Chondrocyte (in vitro differentiated cells): Measurements from ENCODE around the gene ERGIC3. TPM values are rescaled to one million over a fixed set of nuclear protein-coding genes. Genes with fewer than 3 reads are reported as not detected.
A peak's percentile ranks its signal among the peaks of the same experiment; 100 is the strongest.

ENCODE experiments used
- DNase-seq: peaks from one replicate; pipeline ENCODE4 v3.0.0; 2021; ENCODE audit warnings: mixed read lengths, low spot score
- H3K27ac Mint-ChIP-seq: one replicate; pipeline ENCODE4 v1.8.0; 2021; ENCODE audit warnings: mild to moderate bottlenecking, moderate library complexity, mixed read lengths; ENCODE audit not compliant: unreplicated experiment
- H3K27me3 Mint-ChIP-seq: 2 replicates; pipeline ENCODE4 v1.8.0; 2021; ENCODE audit warnings: low read depth, mixed read lengths
- H3K36me3 Mint-ChIP-seq: 2 replicates; pipeline ENCODE4 v1.8.0; 2021; ENCODE audit warnings: low read depth, mixed read lengths
- H3K4me1 Mint-ChIP-seq: 2 replicates; pipeline ENCODE4 v1.8.0; 2021; ENCODE audit warnings: low read depth, mild to moderate bottlenecking, mixed read lengths
- H3K4me3 Mint-ChIP-seq: one replicate; pipeline ENCODE4 v1.8.0; 2021; ENCODE audit warnings: mild to moderate bottlenecking, moderate library complexity, mixed read lengths; ENCODE audit not compliant: unreplicated experiment
- H3K9me3 Mint-ChIP-seq: 2 replicates; pipeline ENCODE4 v1.8.0; 2021; ENCODE audit warnings: low read depth, mixed read lengths
- CTCF ChIP-seq: fragments of 200-600 bp; sonication (generic); IDR thresholded peaks from 2 replicates; pipeline ENCODE4 v1.5.0; 2021; ENCODE audit warnings: antibody characterized with exemption, mild to moderate bottlenecking, moderate library complexity
- total RNA-seq: library from RNA; stranded (reverse); gene quantifications from 3 replicates; pipeline ENCODE4 v1.2.1, GENCODE V29; 2021

Gene ERGIC3
- total RNA-seq, 1 donor from 2014 or later: 208 TPM

GRCh38 chr20:35597186-35597585, 55.3 kb downstream of the ERGIC3 start:
- H3K27me3 Mint-ChIP-seq: peaks cover 8% of the 10 kb centered on the region
- H3K36me3 Mint-ChIP-seq: peaks cover 3% of the 10 kb centered on the region
- TF ChIP-seq CTCF: no peak
- DNase-seq: peak; percentile 21
- H3K27ac Mint-ChIP-seq: no peak overlapping the region
- H3K4me1 Mint-ChIP-seq: peaks cover 10% of the 10 kb centered on the region
- no peaks in the 10 kb centered on the region for H3K9me3 Mint-ChIP-seq
- no peak overlapping the region for H3K4me3 Mint-ChIP-seq

- TF ChIP-seq CTCF: no peak
- Mint-ChIP-seq H3K27ac (no peak overlapping the region), H3K4me1 (peaks cover 10% of the 10 kb centered on the region), H3K4me3 (no peak overlapping the region), H3K36me3 (peaks cover 3% of the 10 kb centered on the region), H3K9me3 (no peaks in the 10 kb centered on the region), H3K27me3 (peaks cover 9% of the 10 kb centered on the region)
- peak; percentile 47 for DNase-seq
Observed at GRCh38 chr20:35598476-35598875, 56.6 kb downstream of the ERGIC3 start.

GRCh38 chr20:35598899-35599775, 57.3 kb downstream of the ERGIC3 start:
- Mint-ChIP-seq H3K27me3 (peaks cover 9% of the 10 kb centered on the region), H3K4me1 (peaks cover 10% of the 10 kb centered on the region), H3K27ac (no peak overlapping the region), H3K4me3 (no peak overlapping the region), H3K36me3 (peaks cover 3% of the 10 kb centered on the region), H3K9me3 (no peaks in the 10 kb centered on the region)
- TF ChIP-seq CTCF: no peak
- peak; percentile 81 for DNase-seq

- Mint-ChIP-seq H3K27me3 (peaks cover 9% of the 10 kb centered on the region), H3K4me3 (no peak overlapping the region), H3K4me1 (peaks cover 10% of the 10 kb centered on the region), H3K9me3 (no peaks in the 10 kb centered on the region), H3K27ac (no peak overlapping the region), H3K36me3 (no peaks in the 10 kb centered on the region)
- peak; percentile 69 for DNase-seq
- TF ChIP-seq CTCF: no peak
Observed at GRCh38 chr20:35599776-35600120, 57.9 kb downstream of the ERGIC3 start.

- no peak for TF ChIP-seq CTCF
- peaks cover 10% of the 10 kb centered on the region for H3K4me1 Mint-ChIP-seq
- no peak overlapping the region for H3K27ac Mint-ChIP-seq
- DNase-seq: peak; percentile 86
- no peaks in the 10 kb centered on the region for H3K9me3 Mint-ChIP-seq
- H3K4me3 Mint-ChIP-seq: peak overlapping the region; percentile 72
- peaks cover 9% of the 10 kb centered on the region for H3K27me3 Mint-ChIP-seq
- no peaks in the 10 kb centered on the region for H3K36me3 Mint-ChIP-seq
Observed at GRCh38 chr20:35600176-35600992, 58.5 kb downstream of the ERGIC3 start.
